Activated CD8-positive, alpha-beta memory T cell treated with anti-CD3 and anti-CD28 coated beads for 4 hours (primary cell): ENCODE measurements around the gene ZBTB7B.

ENCODE experiments used
- DNase-seq, 2 donors: peaks; one replicate each; pipeline ENCODE4 v3.0.0-alpha.2; 2020; ENCODE audit warnings: low read depth in 2 of 2

Gene ZBTB7B

GRCh38 chr1:155060736-155061135 lies 58.1 kb downstream of the ZBTB7B start:
- no peak for DNase-seq

GRCh38 chr1:155061381-155062150 lies 59.0 kb downstream of the ZBTB7B start:
- peak; percentile 85 to 95 for DNase-seq

- no peak for DNase-seq
These were observed 59.6 kb downstream of the ZBTB7B start for GRCh38 chr1:155062151-155062686.

GRCh38 chr1:155062702-155063411 lies 60.3 kb downstream of the ZBTB7B start:
- no peak for DNase-seq

- peak; percentile 66 for DNase-seq
These were observed 61.0 kb downstream of the ZBTB7B start, which contains the start of gene EFNA4 for GRCh38 chr1:155063550-155064110. Gene EFNA4 (plus strand): TSS chr1:155063740. CDS start chr1:155063824, 84 bp downstream.

- DNase-seq, result no peak
These were observed 61.7 kb downstream of the ZBTB7B start for GRCh38 chr1:155064111-155064831.

GRCh38 chr1:155064832-155065429 lies 62.3 kb downstream of the ZBTB7B start:
- no peak for DNase-seq

- DNase-seq, result no peak
These were observed 64.2 kb downstream of the ZBTB7B start for GRCh38 chr1:155066777-155067176.
